Stomach (tissue), 4 donors: ENCODE measurements around the gene TTLL11.

Experiments used
- CTCF ChIP-seq, 7 experiments: fragments of 450-650 bp in 4 of 7; fragments of 200-600 bp in 3 of 7; sonication (generic) in 3 of 7; IDR thresholded peaks; one replicate each; pipeline ENCODE4 v1.5.1; 2016 to 2019; ENCODE audit warnings: antibody characterized with exemption in 7 of 7, control low read depth in 2 of 7, mild to moderate bottlenecking in 1 of 7
- POLR2A ChIP-seq, 4 donors: fragments of 450-650 bp; IDR thresholded peaks; one replicate each; pipeline ENCODE4 v1.6.1; 2016; ENCODE audit warnings: antibody characterized with exemption in 4 of 4, control low read depth in 2 of 4, mild to moderate bottlenecking in 1 of 4, moderate library complexity in 1 of 4
- POLR2AphosphoS5 ChIP-seq, 3 donors: sonication (generic); formaldehyde crosslinking; IDR thresholded peaks; one replicate each; pipeline ENCODE4 v1.6.1; 2016; ENCODE audit warnings: antibody characterized with exemption in 3 of 3

- TF ChIP-seq POLR2AphosphoS5 (IDR thresholded peaks at IDR 0.05): no peak
- no peak for TF ChIP-seq CTCF (IDR thresholded peaks at IDR 0.05)
- no peak for TF ChIP-seq POLR2A (IDR thresholded peaks at IDR 0.05)
Observed at GRCh38 chr9:121866927-121867326, 226.2 kb downstream of the TTLL11 start.
